DND-41 (cell line): ENCODE results near the gene GRID1.
A peak's percentile ranks its signal among the peaks of the same experiment; 100 is the strongest.
"Not testable (repeated sequence)": the region's sequence is repeated elsewhere in the genome, so short reads cannot be mapped to it uniquely, and the experiment has no call there.

Experiments used
- ATAC-seq: fragments of 200-7000 bp; cut with Tn5 transposase; 3 replicates; pipeline ENCODE4 v1.9.1; 2021; ENCODE audit warnings: low read depth; ENCODE audit not compliant: insufficient read depth
- DNase-seq: peaks from one replicate; pipeline ENCODE4 v3.0.0-alpha.2; 2020
- H2AFZ ChIP-seq: 2 replicates; pipeline ENCODE4 v1.6.0; 2012; ENCODE audit warnings: low read depth, low read length
- H3K27ac ChIP-seq: 2 replicates; pipeline ENCODE4 v1.5.1; 2012; ENCODE audit warnings: low read length, inconsistent platforms
- H3K27me3 ChIP-seq: fragments of 200-600 bp; sonication (generic); 2 replicates; pipeline ENCODE4 v1.6.0; 2012; ENCODE audit warnings: low read length, mild to moderate bottlenecking, inconsistent platforms; ENCODE audit not compliant: insufficient read depth, poor library complexity
- H3K36me3 ChIP-seq: 2 replicates; pipeline ENCODE4 v1.5.1; 2012; ENCODE audit warnings: low read length, inconsistent platforms; ENCODE audit not compliant: insufficient read depth
- H3K4me1 ChIP-seq: 2 replicates; pipeline ENCODE4 v1.5.1; 2012; ENCODE audit warnings: mild to moderate bottlenecking, low read length; ENCODE audit not compliant: insufficient read depth
- H3K4me2 ChIP-seq: 2 replicates; pipeline ENCODE4 v1.6.0; 2012; ENCODE audit warnings: mild to moderate bottlenecking, moderate library complexity, low read length, inconsistent platforms; ENCODE audit not compliant: insufficient read depth
- H3K4me3 ChIP-seq, 2 experiments: fragments of 200-600 bp in 1 of 2; shearing (Covaris generic) in 1 of 2; 2 replicates each; pipeline ENCODE4 v1.5.1; 2012 to 2016; ENCODE audit warnings: inconsistent platforms in 2 of 2, low read length in 2 of 2, mild to moderate bottlenecking in 2 of 2, low read depth in 1 of 2, moderate library complexity in 1 of 2
- H3K79me2 ChIP-seq: 2 replicates; pipeline ENCODE4 v1.6.0; 2012; ENCODE audit warnings: low read length, inconsistent platforms; ENCODE audit not compliant: insufficient read depth
- H3K9ac ChIP-seq: 2 replicates; pipeline ENCODE4 v1.6.0; 2012; ENCODE audit warnings: low read depth, mild to moderate bottlenecking, inconsistent platforms, low read length, moderate library complexity
- H3K9me3 ChIP-seq: 2 replicates; pipeline ENCODE4 v1.5.1; 2012; ENCODE audit warnings: low read length, moderate library complexity, mild to moderate bottlenecking, inconsistent platforms; ENCODE audit not compliant: insufficient read depth, severe bottlenecking
- H4K20me1 ChIP-seq: 2 replicates; pipeline ENCODE4 v1.6.0; 2012; ENCODE audit warnings: low read length; ENCODE audit not compliant: insufficient read depth
- EZH2 ChIP-seq: IDR thresholded peaks from 3 replicates; pipeline ENCODE4 v1.6.1; 2012; ENCODE audit warnings: borderline replicate concordance, low read depth, mild to moderate bottlenecking, moderate library complexity, low read length, inconsistent platforms; ENCODE audit not compliant: severe bottlenecking
- TF ChIP-seq, protein P1 (sequence below): IDR thresholded peaks from 2 replicates; pipeline ENCODE4 v1.5.1; 2012; ENCODE audit warnings: borderline replicate concordance, low read length, moderate library complexity, mild to moderate bottlenecking; ENCODE audit not compliant: poor library complexity, severe bottlenecking; ENCODE audit errors: extremely low read depth

GRID1 gene

DNA sequence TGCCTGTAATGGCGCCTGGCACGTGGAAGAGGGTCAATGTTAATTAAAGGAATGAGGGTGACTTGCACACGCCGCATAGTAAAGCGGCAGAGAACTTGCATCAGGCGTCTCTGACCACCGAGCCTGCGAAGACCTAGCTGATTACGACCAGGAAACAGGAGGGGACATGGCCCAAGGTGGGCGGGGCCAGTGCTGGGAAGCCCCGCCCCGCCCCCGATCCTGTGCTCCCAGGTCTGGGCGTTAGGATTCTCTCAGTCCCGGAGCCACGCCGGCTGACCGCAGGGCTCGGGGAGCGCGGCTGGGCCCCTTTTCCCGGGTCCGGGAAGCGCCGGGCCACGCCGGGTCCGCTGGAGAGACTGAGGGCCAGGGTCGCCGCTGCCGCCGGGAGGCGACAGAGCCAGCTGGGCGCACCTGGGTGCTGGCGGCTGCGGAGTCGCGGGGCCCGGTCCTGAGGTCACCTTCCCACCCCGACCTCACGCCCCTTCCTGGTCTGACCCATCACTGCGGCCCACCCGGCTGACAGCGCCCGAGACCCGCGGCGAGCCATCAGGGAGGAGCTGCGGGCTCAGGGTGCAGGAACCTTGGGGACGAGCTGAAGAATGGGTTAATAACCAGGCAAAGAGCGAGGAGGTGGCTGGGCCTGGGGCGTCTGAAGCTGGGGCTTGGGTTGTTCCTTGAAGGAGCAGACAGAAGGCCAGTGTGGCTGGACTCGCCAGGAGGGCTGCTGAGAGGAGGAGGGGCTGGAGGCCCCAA is 23.0 kb upstream of the GRID1 start:
- Histone ChIP-seq H3K4me3 (no peak overlapping the region), H4K20me1 (no peaks in the 10 kb centered on the region), H3K36me3 (no peaks in the 10 kb centered on the region), H3K9me3 (no peaks in the 10 kb centered on the region), H3K4me1 (no peaks in the 10 kb centered on the region), H3K9ac (no peak overlapping the region), H3K27me3 (peaks cover 7% of the 10 kb centered on the region), H2AFZ (no peak overlapping the region), H3K27ac (no peak overlapping the region), H3K4me2 (no peak overlapping the region), H3K79me2 (no peaks in the 10 kb centered on the region)
- TF ChIP-seq, protein P1, sequence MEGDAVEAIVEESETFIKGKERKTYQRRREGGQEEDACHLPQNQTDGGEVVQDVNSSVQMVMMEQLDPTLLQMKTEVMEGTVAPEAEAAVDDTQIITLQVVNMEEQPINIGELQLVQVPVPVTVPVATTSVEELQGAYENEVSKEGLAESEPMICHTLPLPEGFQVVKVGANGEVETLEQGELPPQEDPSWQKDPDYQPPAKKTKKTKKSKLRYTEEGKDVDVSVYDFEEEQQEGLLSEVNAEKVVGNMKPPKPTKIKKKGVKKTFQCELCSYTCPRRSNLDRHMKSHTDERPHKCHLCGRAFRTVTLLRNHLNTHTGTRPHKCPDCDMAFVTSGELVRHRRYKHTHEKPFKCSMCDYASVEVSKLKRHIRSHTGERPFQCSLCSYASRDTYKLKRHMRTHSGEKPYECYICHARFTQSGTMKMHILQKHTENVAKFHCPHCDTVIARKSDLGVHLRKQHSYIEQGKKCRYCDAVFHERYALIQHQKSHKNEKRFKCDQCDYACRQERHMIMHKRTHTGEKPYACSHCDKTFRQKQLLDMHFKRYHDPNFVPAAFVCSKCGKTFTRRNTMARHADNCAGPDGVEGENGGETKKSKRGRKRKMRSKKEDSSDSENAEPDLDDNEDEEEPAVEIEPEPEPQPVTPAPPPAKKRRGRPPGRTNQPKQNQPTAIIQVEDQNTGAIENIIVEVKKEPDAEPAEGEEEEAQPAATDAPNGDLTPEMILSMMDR = no peak
- TF ChIP-seq EZH2 = no peak
- ATAC-seq (no peak), DNase-seq (no peak)

GRCh38 chr10:86389109-86389440 is 22.5 kb upstream of the GRID1 start:
- not testable (repeated sequence) for H3K4me3 ChIP-seq, H3K4me2 ChIP-seq

DNA sequence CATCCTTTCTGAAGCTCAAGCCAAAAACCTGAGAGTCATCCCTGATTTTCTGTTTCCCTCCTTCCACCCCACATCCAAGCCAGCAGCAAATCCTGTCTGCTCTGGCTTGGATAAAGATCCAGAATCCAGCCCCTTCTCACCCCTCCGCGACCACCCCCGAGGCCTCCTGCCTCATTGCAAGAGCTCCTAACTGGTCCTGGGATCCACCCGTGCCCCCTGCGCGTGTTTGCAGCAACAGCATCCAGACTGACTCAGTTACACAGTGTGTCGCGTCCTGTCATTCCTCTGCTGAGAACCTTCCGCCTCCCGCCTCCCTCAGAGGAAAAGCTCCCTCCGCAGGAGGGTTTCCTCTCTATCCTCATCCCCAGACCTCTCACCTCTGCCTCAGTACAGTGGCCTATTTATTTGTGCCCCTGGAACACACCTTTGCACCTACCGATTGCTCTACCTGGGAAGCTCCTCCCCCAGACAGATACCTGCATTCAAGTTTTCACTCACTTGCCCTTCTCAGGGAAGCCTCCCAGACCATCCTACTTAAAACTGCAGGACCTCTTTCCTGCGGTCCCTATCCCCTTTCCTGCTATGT is 21.6 kb upstream of the GRID1 start:
- Histone ChIP-seq H3K27me3 (peaks cover 10% of the 10 kb centered on the region), H4K20me1 (no peaks in the 10 kb centered on the region), H2AFZ (no peak overlapping the region), H3K27ac (no peak overlapping the region), H3K36me3 (no peaks in the 10 kb centered on the region), H3K4me2 (no peak overlapping the region), H3K4me3 (no peak overlapping the region), H3K4me1 (no peaks in the 10 kb centered on the region), H3K79me2 (no peaks in the 10 kb centered on the region), H3K9me3 (no peaks in the 10 kb centered on the region), H3K9ac (no peak overlapping the region)
- ATAC-seq (no peak), DNase-seq (no peak)
- TF ChIP-seq EZH2 = no peak
- TF ChIP-seq, protein P1 = no peak

More at GRCh38 chr10:86389109-86389440, 22.5 kb upstream of the GRID1 start:
- H3K36me3 ChIP-seq, H4K20me1 ChIP-seq, H3K4me1 ChIP-seq, H2AFZ ChIP-seq, H3K9ac ChIP-seq, DNase-seq, H3K9me3 ChIP-seq, ATAC-seq, H3K79me2 ChIP-seq, H3K27ac ChIP-seq, H3K27me3 ChIP-seq: not testable (repeated sequence)

DNA sequence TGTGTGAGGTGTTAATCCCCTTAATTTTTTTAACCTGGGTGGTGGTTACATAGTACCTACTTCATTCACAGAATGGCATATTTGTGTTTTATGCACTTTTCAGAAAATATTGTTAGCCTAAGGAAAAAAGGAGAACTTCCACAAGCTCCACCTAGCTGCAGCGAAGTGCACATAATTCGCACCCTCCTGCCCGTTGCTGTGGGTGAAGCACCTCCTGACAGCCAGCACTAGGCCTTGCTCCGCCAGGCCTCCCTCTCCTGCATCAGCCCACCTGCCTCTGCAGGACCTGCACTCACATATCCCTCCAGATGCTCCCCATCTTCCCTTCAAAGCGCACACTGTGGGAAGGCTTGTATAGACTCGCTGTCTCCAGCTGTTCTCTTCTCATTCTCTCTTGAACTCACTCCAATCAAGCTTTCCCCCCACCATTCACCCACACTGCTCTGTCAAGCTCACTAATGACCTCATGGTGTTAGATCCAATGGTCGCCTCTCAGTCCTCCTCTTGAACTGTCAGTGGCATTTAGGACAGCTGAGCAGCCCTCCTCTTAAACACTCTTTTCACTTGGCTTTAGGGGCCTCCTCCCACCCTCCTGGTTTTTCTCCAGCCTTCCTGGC is 20.7 kb upstream of the GRID1 start:
- no peak for TF ChIP-seq EZH2
- TF ChIP-seq, protein P1 = peak; percentile 9
- H3K4me2 ChIP-seq = no peak overlapping the region
- peaks cover 10% of the 10 kb centered on the region for H3K27me3 ChIP-seq
- no peak; the same call in 2 of the 3 replicates for ATAC-seq
- no peak overlapping the region for H3K4me3 ChIP-seq
- H3K27ac ChIP-seq = no peak overlapping the region
- no peaks in the 10 kb centered on the region for H3K9me3 ChIP-seq
- H3K36me3 ChIP-seq = no peaks in the 10 kb centered on the region
- H2AFZ ChIP-seq = no peak overlapping the region
- no peak for DNase-seq
- no peak overlapping the region for H3K9ac ChIP-seq
- H3K79me2 ChIP-seq = no peaks in the 10 kb centered on the region
- H3K4me1 ChIP-seq = no peaks in the 10 kb centered on the region
- no peaks in the 10 kb centered on the region for H4K20me1 ChIP-seq
